SK-N-MC (cell line): ENCODE results near the gene PI16.

Experiments used
- EZH2 ChIP-seq: fragments of 200-600 bp; sonication (generic); IDR thresholded peaks from one replicate; pipeline ENCODE4 v1.6.1; 2017; ENCODE audit warnings: antibody characterized with exemption
- POLR2AphosphoS5 ChIP-seq: IDR thresholded peaks from 2 replicates; pipeline ENCODE4 v1.6.1; 2012; ENCODE audit warnings: mild to moderate bottlenecking, low read depth, low read length, borderline replicate concordance

- no peak for TF ChIP-seq POLR2AphosphoS5
- TF ChIP-seq EZH2 = no peak
These were observed 26.6 kb upstream of the PI16 start for GRCh38 chr6:36927691-36928546.
